Osteocyte (in vitro differentiated cells): ENCODE data around the gene SNRPB2. TPM values are rescaled to one million over a fixed set of nuclear protein-coding genes. Genes with fewer than 3 reads are reported as not detected.

Experiments
- DNase-seq: peaks from one replicate; pipeline ENCODE4 v3.0.0; 2021; ENCODE audit warnings: mixed read lengths; ENCODE audit not compliant: unreplicated experiment; ENCODE audit errors: extremely low spot score
- H3K27ac Mint-ChIP-seq: one replicate; pipeline ENCODE4 v1.8.0; 2021; ENCODE audit warnings: mild to moderate bottlenecking, mixed read lengths; ENCODE audit not compliant: unreplicated experiment
- H3K27me3 Mint-ChIP-seq: one replicate; pipeline ENCODE4 v1.8.0; 2021; ENCODE audit warnings: mixed read lengths; ENCODE audit not compliant: unreplicated experiment
- H3K36me3 Mint-ChIP-seq: one replicate; pipeline ENCODE4 v1.8.0; 2021; ENCODE audit warnings: mixed read lengths; ENCODE audit not compliant: unreplicated experiment
- H3K4me1 Mint-ChIP-seq: one replicate; pipeline ENCODE4 v1.8.0; 2021; ENCODE audit warnings: mixed read lengths; ENCODE audit not compliant: unreplicated experiment
- H3K4me3 Mint-ChIP-seq: one replicate; pipeline ENCODE4 v1.8.0; 2021; ENCODE audit warnings: mild to moderate bottlenecking, moderate library complexity, mixed read lengths; ENCODE audit not compliant: unreplicated experiment
- H3K9me3 Mint-ChIP-seq: one replicate; pipeline ENCODE4 v1.8.0; 2021; ENCODE audit warnings: mixed read lengths; ENCODE audit not compliant: unreplicated experiment
- total RNA-seq: library from RNA; stranded (reverse); gene quantifications from 2 replicates; pipeline ENCODE4 v1.2.1, GENCODE V29; 2021
- TF ChIP-seq, protein P1 (sequence below): fragments of 200-600 bp; sonication (generic); IDR thresholded peaks from 2 replicates; pipeline ENCODE4 v1.5.0; 2021; ENCODE audit warnings: antibody characterized with exemption, mild to moderate bottlenecking, moderate library complexity

SNRPB2 gene
- total RNA-seq, 1 donor from 2014 or later: 57.6 TPM

DNA sequence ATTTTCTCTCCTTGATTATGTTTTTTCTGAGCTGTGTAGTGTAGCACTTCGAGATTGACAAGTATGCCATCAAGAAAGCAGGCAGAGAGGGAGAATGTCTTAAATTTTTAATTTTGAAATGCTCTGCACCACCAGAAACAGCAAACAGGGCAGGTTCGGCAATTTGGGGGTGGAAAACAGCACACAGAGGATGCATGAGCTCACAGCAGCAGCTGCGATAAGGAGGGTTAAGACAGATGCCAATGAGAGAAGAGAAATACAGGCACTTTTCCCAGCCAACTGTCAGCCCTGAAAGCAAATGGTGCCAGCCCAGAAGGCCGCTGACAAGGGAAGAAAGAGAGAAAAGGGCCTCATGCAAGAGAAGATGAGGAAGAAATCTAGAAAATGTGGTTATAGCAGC is 15.1 kb upstream of the SNRPB2 start:
- Mint-ChIP-seq H3K9me3 (no peaks in the 10 kb centered on the region), H3K36me3 (no peaks in the 10 kb centered on the region), H3K27me3 (peaks cover 34% of the 10 kb centered on the region), H3K27ac (no peak overlapping the region), H3K4me3 (no peak overlapping the region), H3K4me1 (no peaks in the 10 kb centered on the region)
- no peak for DNase-seq
- TF ChIP-seq, protein P1, sequence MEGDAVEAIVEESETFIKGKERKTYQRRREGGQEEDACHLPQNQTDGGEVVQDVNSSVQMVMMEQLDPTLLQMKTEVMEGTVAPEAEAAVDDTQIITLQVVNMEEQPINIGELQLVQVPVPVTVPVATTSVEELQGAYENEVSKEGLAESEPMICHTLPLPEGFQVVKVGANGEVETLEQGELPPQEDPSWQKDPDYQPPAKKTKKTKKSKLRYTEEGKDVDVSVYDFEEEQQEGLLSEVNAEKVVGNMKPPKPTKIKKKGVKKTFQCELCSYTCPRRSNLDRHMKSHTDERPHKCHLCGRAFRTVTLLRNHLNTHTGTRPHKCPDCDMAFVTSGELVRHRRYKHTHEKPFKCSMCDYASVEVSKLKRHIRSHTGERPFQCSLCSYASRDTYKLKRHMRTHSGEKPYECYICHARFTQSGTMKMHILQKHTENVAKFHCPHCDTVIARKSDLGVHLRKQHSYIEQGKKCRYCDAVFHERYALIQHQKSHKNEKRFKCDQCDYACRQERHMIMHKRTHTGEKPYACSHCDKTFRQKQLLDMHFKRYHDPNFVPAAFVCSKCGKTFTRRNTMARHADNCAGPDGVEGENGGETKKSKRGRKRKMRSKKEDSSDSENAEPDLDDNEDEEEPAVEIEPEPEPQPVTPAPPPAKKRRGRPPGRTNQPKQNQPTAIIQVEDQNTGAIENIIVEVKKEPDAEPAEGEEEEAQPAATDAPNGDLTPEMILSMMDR: no peak

DNA sequence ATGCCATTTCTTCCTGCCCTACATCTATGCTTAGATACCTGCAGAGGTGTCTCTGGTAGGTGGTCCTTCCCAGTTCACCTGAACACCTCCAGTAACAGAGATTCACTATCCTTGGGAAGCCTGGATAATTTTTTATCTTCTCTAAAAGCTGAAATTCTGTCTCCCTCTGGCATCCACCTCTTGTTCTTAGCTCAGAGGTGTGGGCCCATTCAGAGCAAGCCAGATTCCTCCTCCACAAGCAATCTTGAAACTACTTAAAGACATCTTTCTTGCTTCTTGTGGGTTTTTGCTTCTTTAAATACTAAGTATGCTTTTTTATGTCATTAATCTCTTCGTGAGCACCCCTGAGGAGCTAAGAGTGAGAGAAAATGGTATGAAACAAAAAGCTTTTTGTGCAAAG is 10.4 kb upstream of the SNRPB2 start:
- Mint-ChIP-seq H3K27me3 (peaks cover 45% of the 10 kb centered on the region), H3K27ac (no peak overlapping the region)

GRCh38 chr20:16729080-16729479 is 746 bp upstream of the SNRPB2 start:
- H3K4me3 Mint-ChIP-seq: peak overlapping the region; percentile 100

More for the DNA sequence above, 10.4 kb upstream of the SNRPB2 start:
- no peak overlapping the region for H3K4me3 Mint-ChIP-seq
- H3K4me1 Mint-ChIP-seq: no peaks in the 10 kb centered on the region
- DNase-seq: no peak
- no peaks in the 10 kb centered on the region for H3K9me3 Mint-ChIP-seq
- TF ChIP-seq, protein P1: no peak
- no peaks in the 10 kb centered on the region for H3K36me3 Mint-ChIP-seq

GRCh38 chr20:16732506-16733152 is 2.8 kb downstream of the SNRPB2 start:
- Mint-ChIP-seq H3K27me3 (peaks cover 7% of the 10 kb centered on the region), H3K9me3 (peaks cover 11% of the 10 kb centered on the region), H3K27ac (no peak overlapping the region), H3K4me1 (peaks cover 17% of the 10 kb centered on the region), H3K4me3 (no peak overlapping the region), H3K36me3 (peaks cover 43% of the 10 kb centered on the region)
- TF ChIP-seq, protein P1: no peak
- DNase-seq: no peak

More at GRCh38 chr20:16729080-16729479, 746 bp upstream of the SNRPB2 start:
- Mint-ChIP-seq H3K4me1 (peaks cover 17% of the 10 kb centered on the region), H3K9me3 (peaks cover 11% of the 10 kb centered on the region), H3K27me3 (peaks cover 31% of the 10 kb centered on the region), H3K27ac (peak overlapping the region; percentile 99), H3K36me3 (peaks cover 24% of the 10 kb centered on the region)
- TF ChIP-seq, protein P1: no peak
- DNase-seq: no peak

DNA sequence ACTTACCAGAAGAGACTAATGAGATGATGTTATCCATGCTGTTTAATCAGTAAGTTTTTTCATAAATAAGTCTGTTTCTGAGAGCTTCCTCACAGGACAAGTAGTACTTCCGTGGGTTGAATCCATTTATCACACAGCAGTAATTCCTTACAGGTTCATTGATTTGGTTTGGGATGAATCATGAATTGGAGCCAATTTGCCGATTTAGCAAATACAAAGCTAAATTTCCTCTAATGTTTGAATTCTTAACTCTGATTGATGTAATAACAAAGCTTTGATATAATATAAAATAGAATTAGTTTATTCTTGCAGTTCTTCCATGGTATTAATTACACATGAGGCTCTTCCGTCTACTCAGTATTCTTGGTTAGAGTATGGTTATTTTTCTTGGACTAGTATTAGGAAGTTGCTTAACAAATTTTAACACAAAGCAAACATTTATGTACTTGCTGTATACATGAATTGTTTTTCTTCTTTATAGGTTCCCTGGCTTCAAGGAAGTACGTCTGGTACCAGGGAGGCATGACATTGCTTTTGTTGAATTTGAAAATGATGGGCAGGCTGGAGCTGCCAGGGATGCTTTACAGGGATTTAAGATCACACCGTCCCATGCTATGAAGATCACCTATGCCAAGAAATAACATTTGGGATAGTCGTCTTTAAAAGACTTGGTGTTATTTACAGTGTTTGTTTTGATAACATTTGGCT is 10.7 kb downstream of the SNRPB2 start:
- no peak overlapping the region for H3K27ac Mint-ChIP-seq
- no peaks in the 10 kb centered on the region for H3K9me3 Mint-ChIP-seq
- peaks cover 4% of the 10 kb centered on the region for H3K27me3 Mint-ChIP-seq
- no peak for DNase-seq
- TF ChIP-seq, protein P1: no peak
- H3K36me3 Mint-ChIP-seq: peaks cover 42% of the 10 kb centered on the region
- H3K4me3 Mint-ChIP-seq: no peak overlapping the region
- peaks cover 5% of the 10 kb centered on the region for H3K4me1 Mint-ChIP-seq
